GM18517 (cell line): ENCODE measurements around the gene IQCK.

Experiments
- ATAC-seq: cut with Tn5 transposase; IDR thresholded peaks from one replicate; pipeline ENCODE4 v1.9.1; 2021; ENCODE audit warnings: mild to moderate bottlenecking, moderate library complexity; ENCODE audit not compliant: unreplicated experiment

IQCK gene

GRCh38 chr16:19698480-19699465, 19.3 kb upstream of the IQCK start:
- ATAC-seq, result no peak

DNA sequence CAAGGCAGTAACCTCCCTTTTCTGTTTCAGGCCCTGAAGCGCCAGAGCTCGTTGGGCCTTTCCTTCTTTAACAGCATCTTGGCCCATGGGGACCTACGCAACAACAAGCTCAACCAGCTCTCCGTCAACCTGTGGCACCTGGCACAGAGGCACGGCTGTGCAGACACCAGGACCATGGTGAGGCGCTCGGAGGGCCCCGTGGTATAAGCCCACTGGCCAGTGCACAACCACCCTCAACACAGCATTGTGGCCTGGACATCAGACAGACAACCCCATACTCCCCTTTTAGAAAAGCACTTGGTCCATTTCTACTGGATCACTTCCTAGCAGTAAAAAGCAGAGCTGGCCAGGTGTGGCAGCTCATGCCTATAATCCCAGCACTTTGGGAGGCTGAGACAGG, 18.6 kb upstream of the IQCK start:
- no peak for ATAC-seq

DNA sequence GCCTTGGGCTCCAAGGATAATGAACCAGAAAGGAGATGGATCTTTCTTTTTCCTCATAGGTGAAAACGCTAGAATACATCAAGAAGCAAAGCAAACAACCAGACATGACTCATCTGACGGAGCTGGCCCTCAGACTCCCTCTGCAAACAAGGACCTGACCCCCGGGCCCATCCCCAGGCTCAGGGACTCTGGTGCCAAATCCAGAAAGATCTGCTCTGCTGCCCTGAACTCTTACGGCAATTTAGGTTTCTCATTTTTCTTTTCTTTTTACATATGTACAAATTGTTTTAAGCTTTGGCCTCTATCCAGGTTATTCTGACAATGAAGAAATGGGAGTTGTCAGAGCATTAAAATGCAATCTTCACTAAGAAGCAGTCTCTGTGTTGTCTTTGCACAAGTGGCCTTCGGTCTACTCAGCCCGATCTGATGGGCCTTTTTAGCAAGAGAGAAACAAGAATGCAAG, 17.7 kb upstream of the IQCK start:
- ATAC-seq, result no peak

GRCh38 chr16:19701091-19701490, 17.0 kb upstream of the IQCK start:
- ATAC-seq, result no peak

GRCh38 chr16:19703172-19703889, 14.7 kb upstream of the IQCK start:
- ATAC-seq, result no peak

GRCh38 chr16:19704321-19705145, 13.5 kb upstream of the IQCK start:
- ATAC-seq, result no peak

DNA sequence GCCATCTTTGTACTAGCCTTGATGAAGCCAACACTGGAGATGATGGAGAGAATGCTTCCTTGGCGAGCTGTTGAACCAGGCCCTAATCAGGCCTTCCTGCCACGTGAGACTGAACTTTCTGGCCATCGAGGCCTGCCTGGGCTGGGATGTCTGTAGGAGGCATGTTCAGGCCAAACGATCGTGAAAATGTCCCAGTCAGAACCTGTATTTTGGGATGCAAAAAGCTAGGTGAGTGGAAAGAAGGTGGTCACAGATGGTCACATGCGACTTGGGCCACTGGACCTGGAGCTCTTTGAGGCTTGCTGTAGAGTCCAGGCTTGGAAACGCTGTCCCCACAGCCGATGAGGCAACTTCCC, 12.9 kb upstream of the IQCK start:
- ATAC-seq, result no peak

DNA sequence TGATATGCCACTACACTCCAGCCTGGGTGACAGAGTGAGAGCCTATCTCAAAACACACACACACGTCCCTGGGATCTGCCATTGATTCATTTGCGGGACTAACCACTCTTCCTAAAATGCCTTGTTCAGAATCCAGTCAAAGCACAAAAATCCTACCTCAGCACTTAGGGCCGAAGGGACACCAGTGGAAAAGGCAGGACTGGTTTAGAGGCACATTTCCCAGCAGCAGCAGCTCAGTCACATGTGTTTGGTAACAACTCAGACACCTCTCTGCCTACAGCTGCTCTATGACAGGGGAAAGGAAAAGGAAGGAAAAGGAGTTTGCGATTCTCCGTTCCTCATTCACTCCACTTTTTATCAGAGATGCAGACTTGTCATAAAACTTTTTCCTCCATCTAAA, 12.2 kb upstream of the IQCK start:
- no peak for ATAC-seq

- no peak for ATAC-seq
Measured at GRCh38 chr16:19706846-19707245, 11.2 kb upstream of the IQCK start.

DNA sequence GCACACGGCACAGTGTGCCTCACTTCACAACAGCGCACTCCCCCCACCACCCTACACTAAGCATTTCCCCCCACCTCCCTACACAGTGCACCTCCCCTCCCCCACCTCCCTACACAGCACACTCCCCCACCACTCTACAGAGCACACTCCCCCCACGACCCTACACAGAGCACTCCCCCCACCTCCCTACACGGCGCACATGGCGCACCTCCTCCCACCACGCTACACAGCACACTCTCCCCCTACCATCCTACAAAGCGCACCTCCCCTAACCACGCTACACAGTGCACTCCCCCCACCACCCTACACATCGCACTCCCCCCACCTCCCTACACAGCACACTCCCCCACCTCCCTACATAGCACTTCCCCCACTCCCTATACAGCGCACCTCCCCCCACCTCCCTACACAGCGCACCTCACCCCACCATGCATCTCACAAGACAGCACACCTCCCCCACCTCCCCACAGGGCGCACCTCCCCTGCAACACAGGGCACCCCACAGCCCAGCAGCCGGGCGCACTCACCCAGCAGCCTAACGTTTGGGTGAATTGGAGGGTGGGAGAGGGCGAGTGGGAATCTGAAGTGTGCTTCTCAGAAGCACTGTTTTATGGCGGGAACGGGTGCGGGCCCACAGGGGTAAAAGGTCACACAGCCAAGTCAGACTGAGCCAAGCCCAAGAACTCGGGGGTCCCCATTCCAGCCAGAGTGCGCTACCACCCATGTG, 10.3 kb upstream of the IQCK start:
- ATAC-seq, result no peak

GRCh38 chr16:19708296-19709205, 9.5 kb upstream of the IQCK start:
- no peak for ATAC-seq

DNA sequence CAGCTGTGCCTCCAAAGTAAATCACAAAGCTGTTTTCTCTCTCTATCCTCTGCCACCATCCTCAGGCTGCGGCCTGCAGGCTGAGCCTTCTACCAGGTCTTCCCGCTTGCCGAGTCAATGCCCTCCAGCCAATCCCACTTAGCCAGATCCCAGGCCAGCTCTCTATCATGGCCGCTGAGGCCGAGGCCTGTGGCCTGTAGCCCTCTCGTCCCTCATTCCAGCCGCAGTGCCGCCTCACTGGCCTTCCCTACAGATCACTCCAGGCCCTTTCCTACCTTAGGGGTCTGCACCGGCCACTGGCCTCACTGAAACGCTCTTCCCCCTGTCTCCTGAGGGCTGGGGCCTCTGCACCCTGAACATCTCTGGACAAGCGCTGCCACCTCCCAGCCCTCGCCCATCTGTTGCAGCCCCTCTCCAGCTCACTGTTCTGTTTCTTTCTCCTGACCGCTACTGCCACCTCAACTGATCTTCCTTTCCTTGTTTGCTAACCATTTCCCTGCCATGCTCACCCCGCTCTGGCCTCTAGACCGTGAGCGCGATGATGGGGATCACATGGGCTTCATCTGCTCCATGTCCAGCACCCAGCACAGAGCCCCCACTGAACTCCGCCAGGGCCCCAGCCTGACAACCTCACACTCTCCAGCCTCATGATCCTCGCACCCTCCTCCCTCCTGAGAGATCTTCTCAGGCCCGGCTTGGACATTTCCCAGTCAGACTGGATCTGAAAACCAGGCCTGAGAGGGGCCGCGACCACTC, 8.5 kb upstream of the IQCK start:
- no peak for ATAC-seq

DNA sequence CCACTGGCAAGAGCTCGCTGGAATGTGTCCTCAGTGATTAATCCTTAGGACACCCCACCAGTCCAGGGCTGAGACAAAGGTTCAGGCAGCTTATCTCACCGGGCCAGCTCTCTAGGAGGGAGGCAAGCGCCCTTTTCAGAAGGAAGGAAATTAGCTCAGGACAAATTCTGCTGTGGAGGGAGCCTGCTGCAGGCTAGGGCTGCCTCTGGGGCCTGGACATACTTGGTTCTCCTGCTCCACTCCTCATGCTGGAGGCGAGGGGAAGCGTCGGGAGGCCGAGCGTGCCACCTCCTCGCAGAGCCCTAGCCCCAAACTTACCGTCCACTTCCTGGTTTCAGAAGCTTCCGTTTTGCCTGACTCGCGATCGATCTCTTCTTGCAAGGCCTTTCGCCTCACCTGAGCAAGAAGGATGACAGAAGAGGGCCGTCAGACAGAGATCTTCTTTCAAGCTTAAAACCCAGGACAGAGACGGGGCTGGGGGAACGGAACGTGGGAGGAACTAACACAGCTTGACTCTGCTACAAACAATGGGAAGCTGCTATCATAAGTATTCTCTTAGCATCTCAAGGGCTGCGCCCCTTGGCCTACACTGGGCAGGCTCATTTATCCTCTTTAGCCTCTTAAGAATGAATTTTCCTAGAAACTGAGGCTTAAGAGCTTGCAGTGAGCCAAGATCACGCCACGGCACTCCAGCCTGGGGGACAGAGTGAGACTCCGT, 7.7 kb upstream of the IQCK start:
- no peak for ATAC-seq

DNA sequence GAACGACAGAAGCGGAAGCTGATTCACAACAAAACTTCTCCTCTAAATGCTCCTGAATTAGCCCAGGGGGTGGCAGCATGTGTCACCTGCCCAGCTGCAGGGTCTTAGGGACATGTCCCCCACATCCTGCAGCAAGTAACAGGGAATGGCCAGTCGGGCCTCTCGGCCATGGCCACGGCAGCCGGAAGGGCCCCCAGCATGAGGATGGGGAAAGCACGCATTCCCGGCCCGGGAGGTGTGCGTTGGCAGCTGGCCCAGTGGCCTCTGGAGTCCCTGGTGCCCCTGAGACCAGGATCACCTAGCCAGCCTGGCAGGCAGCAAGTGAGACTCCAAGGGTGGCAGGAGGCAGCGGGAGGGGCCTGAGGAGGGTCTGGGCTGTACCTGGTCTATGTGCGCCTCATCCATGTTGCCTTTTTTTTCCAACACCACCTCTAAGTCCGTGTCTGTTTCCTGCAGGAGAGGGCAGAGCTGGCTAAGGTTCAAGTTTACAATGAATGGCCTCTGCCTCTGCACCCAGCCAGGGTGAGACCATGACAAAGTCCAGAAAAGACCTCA, 7.0 kb upstream of the IQCK start:
- no peak for ATAC-seq

- no peak for ATAC-seq
Measured at GRCh38 chr16:19711643-19712042, 6.4 kb upstream of the IQCK start.

- ATAC-seq, result no peak
Measured at GRCh38 chr16:19712418-19713058, 5.5 kb upstream of the IQCK start.

DNA sequence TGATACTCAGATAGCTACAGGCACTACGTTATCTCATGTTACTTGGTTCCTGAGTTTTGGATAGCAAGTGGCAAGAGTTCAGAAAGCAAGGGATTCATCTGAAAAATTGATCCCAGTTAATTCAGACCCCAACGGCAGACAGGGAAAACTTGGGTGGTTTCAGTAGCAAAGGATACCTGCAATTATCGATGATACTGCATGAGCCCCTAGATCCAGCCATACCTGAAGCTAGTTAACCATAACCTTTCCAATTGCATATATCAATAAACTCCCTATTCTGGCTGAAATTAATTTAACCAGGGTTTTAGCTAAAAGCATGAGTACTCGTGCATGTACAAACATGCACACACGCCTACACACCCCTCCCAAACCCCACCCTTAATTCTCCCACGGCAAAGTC, 4.4 kb upstream of the IQCK start:
- ATAC-seq, result no peak
